ENCODE data around the gene NEU3.
"Not testable (repeated sequence)": the region's sequence is repeated elsewhere in the genome, so short reads cannot be mapped to it uniquely, and the experiment has no call there.

The NEU3 gene

DNA sequence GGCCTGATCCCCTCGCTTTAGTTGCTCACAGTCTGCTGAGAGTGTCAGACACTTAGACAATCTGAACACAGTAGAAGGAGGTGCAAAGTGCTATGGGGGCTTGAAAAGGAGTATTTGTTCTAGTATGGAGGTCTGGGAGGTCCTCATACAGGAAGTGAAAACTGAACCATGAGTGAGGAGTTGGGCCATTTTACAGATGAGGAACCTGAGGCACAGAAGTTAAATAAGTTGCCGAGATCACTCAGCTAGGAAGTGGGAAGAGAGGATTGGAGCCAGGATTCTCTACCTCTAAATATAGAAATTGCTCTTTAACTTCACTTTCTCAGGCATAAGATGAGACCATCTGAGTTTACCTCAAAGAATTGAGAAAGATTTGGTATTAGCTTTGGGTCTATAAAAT lies 4.0 kb upstream of the NEU3 start:
- DNase-seq: no peak

DNA sequence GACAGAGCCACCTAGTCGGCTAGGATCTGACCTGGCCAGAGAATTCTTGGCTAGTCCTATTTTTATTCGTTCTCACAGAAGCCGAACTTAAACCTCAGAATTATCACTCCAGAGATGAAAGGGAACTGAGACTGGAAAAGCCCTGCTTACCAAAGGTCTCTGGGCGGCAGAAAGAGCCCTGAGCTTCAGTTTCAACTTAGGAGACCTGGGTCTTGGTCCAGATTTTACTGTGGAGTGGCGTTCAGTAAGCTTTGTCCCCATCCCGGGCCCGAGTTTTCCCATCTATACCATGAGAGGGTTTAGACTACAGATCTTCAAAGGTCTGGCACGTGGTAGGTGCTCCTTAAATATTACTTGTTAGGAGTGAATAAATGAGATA lies 516 bp downstream of the NEU3 start:
- no peak for DNase-seq

GRCh38 chr11:74990150-74990549 lies 1.4 kb downstream of the NEU3 start:
- DNase-seq: not testable (repeated sequence)

GRCh38 chr11:74990941-74991340 lies 2.2 kb downstream of the NEU3 start:
- DNase-seq: no peak

DNA sequence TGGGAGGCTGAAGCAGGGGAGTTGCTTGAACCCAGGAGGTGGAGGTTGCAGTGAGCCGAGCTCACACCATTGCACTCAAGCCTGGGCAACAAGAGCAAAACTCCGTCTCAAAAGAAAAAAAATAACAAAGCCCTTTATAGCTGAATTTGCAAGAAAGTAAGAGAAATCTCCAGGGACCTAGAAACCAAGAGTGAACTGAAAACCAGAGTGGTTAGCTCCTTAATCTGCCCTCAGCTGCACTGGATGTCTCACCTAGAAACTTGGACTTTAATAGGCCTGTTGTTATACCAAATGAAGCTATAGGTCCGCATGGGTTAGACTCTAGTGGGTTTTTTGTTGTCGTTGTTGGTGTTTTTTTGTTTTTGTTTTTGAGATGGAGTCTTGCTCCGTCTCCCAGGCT lies 4.1 kb downstream of the NEU3 start:
- no peak for DNase-seq

GRCh38 chr11:75000975-75001354 lies 12.2 kb downstream of the NEU3 start:
- no peak for DNase-seq

GRCh38 chr11:75001686-75002085 lies 13.0 kb downstream of the NEU3 start:
- no peak for DNase-seq

GRCh38 chr11:75002516-75002915 lies 13.8 kb downstream of the NEU3 start:
- no peak for DNase-seq

GRCh38 chr11:75004215-75004614 lies 15.5 kb downstream of the NEU3 start:
- DNase-seq: no peak

GRCh38 chr11:75011357-75011756 lies 22.6 kb downstream of the NEU3 start:
- no peak for DNase-seq

DNA sequence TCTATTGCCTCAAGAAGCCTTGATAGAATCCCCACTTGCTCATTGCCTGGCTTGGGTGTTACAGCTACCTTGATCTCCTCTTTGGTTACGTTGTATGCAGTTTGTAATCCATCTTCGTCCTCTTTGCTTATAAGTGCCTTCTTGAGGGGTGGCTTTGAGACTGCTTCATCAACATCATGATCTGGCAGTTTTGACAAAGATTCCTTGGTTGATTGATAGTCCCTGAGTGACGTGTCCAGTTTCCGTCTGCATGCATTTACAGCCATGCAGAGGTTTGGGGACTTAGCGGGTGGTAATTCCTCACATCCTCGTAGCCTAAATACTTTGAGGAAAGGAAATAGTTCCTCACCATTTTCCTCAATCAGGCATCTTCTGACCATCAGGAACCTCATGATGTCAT lies 23.1 kb downstream of the NEU3 start:
- DNase-seq: no peak

DNA sequence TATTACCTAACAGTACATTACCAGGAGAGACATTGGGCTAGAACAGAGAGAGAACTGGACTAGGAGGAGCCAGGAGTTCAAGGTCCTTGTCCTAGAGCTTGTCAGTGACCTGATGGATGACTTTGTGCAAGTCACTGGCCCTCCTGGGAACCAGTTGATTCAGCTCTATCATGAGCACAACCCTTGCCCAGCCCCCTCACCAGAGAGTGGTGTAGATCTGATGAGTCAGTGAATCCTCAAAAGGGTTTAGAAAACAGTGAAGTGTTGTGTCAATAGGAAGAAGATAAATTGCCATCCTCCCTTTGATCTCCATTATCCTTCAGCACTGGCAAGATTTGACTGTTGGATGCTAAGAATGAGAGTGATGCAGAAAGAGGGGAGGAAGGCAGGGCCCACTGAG lies 24.3 kb downstream of the NEU3 start:
- DNase-seq: no peak

- DNase-seq: no peak
Observed at GRCh38 chr11:75014129-75014528, 25.4 kb downstream of the NEU3 start.

DNA sequence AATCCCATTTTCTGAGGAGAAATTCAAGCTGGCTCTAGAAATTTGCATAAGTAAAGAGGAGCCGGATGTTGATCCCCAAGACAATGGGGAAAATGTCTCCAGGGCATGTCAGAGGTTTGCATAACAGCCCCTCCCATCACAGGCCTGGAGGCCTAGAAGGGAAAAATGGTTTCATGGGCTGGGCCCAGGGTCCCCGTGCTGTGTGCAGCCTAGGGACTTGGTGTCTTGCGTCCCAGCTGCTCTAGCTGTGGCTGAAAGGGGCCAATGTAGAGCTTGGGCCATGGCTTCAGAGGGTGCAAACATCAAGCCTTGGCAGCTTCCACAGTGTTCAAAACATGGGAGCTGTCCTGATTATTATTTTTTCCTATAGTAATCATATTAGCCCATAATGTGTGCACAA lies 30.5 kb downstream of the NEU3 start:
- not testable (repeated sequence) for DNase-seq

DNA sequence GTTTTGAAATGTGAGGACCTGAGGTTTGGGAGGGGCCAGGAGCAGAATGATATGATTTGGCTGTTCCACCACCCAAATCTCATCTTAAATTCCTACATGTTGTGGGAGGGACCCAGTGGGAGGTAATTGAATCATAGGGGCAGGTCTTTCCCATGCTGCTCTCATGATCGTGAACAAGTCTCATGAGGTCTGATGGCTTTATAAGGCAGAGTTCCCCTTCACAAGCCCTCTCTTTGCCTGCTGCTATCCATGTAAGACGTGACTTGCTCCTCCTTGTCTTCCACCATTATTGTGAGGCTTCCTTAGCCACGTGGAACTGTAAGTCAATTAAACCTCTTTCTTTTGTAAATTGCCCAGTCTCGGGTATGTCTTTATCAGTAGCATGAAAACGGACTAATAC lies 31.6 kb downstream of the NEU3 start:
- not testable (repeated sequence) for DNase-seq

- DNase-seq: no peak
Observed at GRCh38 chr11:75022296-75022695, 33.6 kb downstream of the NEU3 start.

GRCh38 chr11:75022759-75023396 lies 34.1 kb downstream of the NEU3 start:
- DNase-seq: peak; percentile 86

GRCh38 chr11:75023446-75024067 lies 34.8 kb downstream of the NEU3 start:
- no peak for DNase-seq

DNA sequence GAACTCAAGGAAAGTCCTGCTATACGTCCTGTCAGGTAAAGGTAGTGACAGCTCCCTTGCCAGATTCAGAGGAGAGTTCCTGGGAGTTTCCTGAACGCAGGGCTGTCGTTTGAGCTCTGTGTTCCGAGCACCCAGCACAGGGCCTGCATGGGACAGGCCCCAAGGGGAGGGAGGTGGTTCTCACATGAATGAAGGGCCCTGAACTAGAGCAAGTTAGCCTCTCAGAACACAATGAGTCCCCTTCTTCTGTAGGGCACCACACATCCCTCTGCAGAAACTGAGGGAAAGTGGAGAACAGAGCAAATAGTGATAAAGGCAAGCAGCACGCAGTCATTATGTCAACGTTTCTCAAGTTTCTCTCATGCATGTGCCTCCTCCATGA lies 35.3 kb downstream of the NEU3 start:
- no peak for DNase-seq

GRCh38 chr11:75024764-75025211 lies 36.1 kb downstream of the NEU3 start:
- DNase-seq: no peak

- no peak for DNase-seq
Observed at GRCh38 chr11:75025561-75025960, 36.8 kb downstream of the NEU3 start.

DNA sequence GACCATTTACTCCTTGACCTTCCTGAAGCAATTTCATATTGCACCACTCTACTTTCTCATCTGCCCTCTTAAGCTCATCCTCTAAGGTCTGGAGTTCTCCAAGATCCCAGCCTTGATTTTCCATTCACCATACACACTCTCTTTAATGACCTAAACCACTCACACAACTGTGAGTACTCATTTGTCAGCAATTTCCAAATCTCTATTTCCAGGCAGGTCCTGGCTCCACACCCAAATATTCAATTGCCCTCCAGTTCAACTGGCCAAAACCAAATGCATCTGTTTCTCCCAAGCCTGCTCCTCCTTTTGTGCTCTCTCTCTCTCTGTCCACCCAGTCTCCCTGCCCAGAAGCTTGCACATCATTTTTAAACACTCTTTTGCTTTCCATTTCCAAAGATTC lies 39.6 kb downstream of the NEU3 start:
- no peak for DNase-seq

DNA sequence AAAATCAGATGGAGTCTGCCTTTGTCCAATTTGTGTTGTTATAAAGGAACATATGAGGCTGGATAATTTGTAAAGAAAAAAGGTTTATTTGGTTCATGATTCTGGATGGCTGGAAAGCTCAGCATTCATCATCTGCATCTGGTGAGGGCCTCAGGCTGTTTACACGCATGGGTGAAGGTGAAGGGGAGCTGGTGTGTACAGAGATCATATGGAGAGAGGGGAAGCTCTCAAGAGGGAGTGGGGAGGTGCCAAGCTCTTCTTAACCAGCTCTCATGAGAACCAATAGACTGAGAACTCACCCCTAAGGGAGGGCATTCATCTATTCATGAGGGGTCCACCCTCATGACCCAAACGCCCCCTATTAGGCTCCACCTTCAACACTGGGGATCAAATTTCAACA lies 40.0 kb downstream of the NEU3 start:
- no peak for DNase-seq

GRCh38 chr11:75029836-75030631 lies 41.3 kb downstream of the NEU3 start:
- no peak for DNase-seq

All from right forelimb (tissue), 1 donor.